ENCODE results near the gene ZFAND6. TPM values are rescaled to one million over a fixed set of nuclear protein-coding genes. Genes with fewer than 3 reads are reported as not detected.

The ZFAND6 gene
- total RNA-seq, 1 donor from 2014 or later = 43.5 TPM

DNA sequence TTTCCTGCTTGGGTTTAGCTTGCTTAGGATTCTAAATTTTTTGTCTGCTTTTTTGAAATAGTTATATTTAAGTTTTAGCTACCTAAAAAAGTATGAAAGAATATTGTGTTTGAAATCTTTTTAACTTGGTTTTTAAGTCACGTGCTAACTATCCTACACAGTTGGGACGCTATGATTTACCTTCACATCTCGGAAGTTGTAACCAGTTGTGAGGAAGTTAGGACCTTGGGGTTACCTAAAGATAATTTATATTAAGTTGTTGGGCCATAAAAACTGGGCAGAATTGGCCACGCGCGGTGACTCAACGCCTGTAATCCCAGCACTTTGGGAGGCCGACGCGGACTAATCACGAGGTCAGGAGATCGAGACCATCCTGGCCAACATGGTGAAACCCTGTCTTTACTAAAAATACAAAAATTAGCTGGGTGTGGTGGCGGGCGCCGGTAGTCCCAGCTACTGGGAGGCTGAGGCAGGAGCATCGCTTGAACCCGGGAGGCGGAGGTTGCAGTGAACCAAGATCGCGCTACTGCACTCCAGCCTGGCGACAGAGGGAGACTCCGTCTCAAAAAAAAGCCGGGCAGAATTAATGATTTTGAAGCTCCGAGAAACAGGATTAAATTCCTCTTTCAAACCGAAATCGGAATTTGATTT, 1.0 kb downstream of the ZFAND6 start:
- Mint-ChIP-seq H3K27ac (peak overlapping the region; percentile 89), H3K4me1 (peaks cover 32% of the 10 kb centered on the region), H3K9me3 (no peaks in the 10 kb centered on the region), H3K27me3 (no peaks in the 10 kb centered on the region), H3K36me3 (ENCODE audit: low read depth) (no peaks in the 10 kb centered on the region), H3K4me3 (peak overlapping the region; percentile 86)
- intact Hi-C loops (cut with micrococcal nuclease) = loop anchor here (1.0 kb wide), 1 partner anchor 12 kb away; no protein-coding TSS in a partner anchor
- peak; percentile 78 for DNase-seq

DNA sequence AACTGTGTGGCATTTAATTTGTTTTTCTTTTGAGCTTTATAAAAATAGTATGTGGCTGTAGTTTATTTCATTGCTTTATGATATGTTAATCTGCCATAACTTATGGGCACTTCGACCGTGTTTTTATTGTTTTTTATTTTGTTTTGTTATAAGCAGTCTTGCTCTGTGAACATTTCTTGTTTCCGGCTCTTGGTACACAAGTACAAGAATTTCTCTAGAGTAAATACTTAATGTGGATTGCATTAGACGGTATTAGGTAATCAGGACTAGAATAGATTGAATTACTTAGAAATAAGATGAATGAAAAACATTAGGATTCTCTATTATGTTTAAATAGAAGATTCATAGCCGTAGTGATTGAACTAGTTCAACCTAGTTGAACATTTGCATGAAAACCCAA, 2.1 kb downstream of the ZFAND6 start:
- H3K27ac Mint-ChIP-seq = peak overlapping the region; percentile 53
- H3K27me3 Mint-ChIP-seq = no peaks in the 10 kb centered on the region
- intact Hi-C loops (cut with micrococcal nuclease) = loop anchor here (1.0 kb wide), 1 partner anchor 11 kb away; no protein-coding TSS in a partner anchor
- H3K4me3 Mint-ChIP-seq = peak overlapping the region; percentile 86
- no peaks in the 10 kb centered on the region for H3K9me3 Mint-ChIP-seq
- H3K36me3 Mint-ChIP-seq (ENCODE audit: low read depth) = no peaks in the 10 kb centered on the region
- peaks cover 27% of the 10 kb centered on the region for H3K4me1 Mint-ChIP-seq
- DNase-seq = no peak

DNA sequence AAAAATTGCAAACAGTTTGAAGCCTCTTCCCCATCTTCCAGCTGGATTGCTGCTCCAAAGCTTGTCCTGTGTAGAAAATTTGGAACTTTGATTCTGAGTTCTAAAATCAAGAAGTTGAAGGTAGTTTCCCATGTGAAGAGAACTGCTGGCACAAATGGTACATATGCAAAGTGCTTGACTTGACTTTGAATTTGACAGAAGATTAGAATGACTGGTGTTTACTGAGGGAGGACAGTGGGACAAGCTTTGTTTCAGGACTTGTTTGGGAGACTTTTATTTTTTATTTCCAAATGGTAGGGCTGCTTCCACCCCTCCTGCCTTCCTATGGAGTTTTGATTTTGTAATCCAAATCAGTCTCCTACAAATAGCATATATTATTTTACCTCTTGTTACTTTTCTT, 7.4 kb downstream of the ZFAND6 start:
- Mint-ChIP-seq H3K27me3 (no peaks in the 10 kb centered on the region), H3K9me3 (no peaks in the 10 kb centered on the region), H3K36me3 (ENCODE audit: low read depth) (peaks cover 2% of the 10 kb centered on the region), H3K4me1 (peaks cover 30% of the 10 kb centered on the region), H3K4me3 (no peak overlapping the region), H3K27ac (no peak overlapping the region)
- DNase-seq = no peak
- intact Hi-C loops (cut with micrococcal nuclease) = no loop called here

DNA sequence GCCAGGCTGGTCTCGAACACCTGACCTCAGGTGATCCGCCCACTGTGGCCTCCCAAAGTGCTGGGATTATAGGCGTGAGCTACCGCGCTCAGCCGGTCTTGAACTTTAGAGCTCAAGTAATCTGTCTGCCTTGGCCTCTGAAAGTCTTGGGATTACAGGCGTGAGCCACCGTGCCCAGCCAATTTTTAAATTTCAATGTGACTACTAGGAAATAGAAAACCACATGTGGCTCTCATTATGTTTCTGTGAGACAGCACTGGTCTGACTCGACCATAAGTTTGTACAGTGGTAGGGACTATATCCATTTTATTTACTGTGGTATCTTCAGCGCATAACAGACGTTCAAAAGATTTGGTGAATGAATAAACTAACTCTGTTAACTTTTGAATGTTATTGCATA, 9.1 kb downstream of the ZFAND6 start:
- H3K4me1 Mint-ChIP-seq = peaks cover 26% of the 10 kb centered on the region

DNA sequence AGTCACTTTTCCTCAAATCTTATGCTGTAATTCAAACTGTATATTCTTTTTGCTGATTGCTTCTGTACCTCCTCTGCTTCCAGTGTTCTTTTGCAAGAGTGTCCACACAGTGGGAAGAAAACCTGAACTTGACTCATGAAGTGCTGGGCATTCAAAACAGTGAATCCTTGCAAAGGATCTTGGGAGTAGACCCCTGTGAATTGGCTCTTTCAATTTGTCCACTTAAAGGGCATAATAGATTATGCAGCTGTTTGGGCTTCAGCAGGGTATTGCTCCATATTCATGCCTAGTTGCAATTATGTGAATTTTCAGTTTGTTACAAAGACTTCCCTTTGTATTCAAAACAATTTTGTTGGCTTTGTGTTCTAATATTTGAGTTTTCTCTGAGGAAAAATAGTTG, 11.4 kb downstream of the ZFAND6 start:
- no peak overlapping the region for H3K27ac Mint-ChIP-seq
- H3K9me3 Mint-ChIP-seq = no peaks in the 10 kb centered on the region
- peaks cover 2% of the 10 kb centered on the region for H3K36me3 Mint-ChIP-seq (ENCODE audit: low read depth)

More for the DNA sequence above, 9.1 kb downstream of the ZFAND6 start:
- Mint-ChIP-seq H3K9me3 (no peaks in the 10 kb centered on the region), H3K27ac (no peak overlapping the region), H3K4me3 (no peak overlapping the region), H3K27me3 (no peaks in the 10 kb centered on the region), H3K36me3 (ENCODE audit: low read depth) (peaks cover 2% of the 10 kb centered on the region)
- no peak for DNase-seq
- intact Hi-C loops (cut with micrococcal nuclease) = no loop called here

DNA sequence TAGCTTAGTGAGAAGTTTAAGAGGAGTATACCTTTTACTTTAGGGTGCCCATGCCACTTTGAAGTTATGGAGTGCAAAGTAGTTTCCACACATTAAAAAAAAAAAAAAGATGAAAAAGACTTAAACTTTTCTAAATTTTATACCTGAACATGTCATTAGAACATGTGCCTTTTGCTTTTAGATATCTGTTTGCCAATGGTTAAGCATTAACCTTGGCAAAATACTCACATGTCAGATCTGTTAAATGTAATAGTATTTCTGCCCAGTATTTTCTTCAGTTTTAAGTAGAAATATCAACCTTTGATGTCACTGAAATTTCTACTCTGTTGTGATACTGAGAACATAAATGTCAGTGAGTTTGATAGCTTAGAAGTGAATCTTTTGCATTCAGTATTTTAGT, 12.2 kb downstream of the ZFAND6 start:
- Mint-ChIP-seq H3K27me3 (no peaks in the 10 kb centered on the region), H3K4me1 (peaks cover 39% of the 10 kb centered on the region), H3K9me3 (no peaks in the 10 kb centered on the region), H3K27ac (no peak overlapping the region), H3K4me3 (peak overlapping the region; percentile 90), H3K36me3 (ENCODE audit: low read depth) (peaks cover 2% of the 10 kb centered on the region)
- intact Hi-C loops (cut with micrococcal nuclease) = loop anchor here (1.0 kb wide), 1 partner anchor 10 kb away; no protein-coding TSS in a partner anchor
- no peak for DNase-seq

More for the DNA sequence above, 11.4 kb downstream of the ZFAND6 start:
- intact Hi-C loops (cut with micrococcal nuclease) = no loop called here
- Mint-ChIP-seq H3K4me1 (peaks cover 34% of the 10 kb centered on the region), H3K27me3 (no peaks in the 10 kb centered on the region), H3K4me3 (no peak overlapping the region)
- no peak for DNase-seq

DNA sequence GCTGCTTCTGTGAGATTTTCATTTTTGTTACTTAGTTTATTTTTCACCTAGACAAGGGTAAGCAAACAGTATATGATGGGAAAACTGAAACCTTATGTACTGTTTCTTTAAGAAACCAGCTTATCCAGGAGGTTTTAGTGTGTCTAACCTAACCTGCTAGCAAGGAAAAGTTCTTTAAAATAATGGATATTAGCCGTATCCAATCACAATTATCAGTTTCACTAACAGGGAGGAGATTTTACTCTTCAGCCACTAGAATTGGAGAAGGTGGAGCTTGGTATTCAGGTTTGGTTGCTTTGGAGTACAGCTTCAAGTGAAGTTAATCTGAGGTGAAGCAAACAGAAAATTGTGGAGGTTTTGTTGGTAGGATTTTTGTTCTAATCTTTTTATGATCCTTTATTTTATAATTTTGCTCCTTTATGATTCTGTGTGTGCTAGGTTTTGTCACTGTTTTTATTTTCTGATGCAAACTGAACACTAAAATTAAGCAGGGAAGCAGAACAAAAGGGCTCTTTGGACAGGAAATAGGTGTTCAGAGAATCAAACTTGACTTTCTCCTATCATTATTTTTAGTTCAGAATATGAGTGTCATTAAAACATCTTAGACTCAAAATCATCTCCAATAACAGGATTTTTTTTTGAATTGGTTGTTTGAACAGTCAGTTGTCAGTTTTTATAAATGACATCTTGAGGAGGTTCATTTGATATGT, 13.0 kb downstream of the ZFAND6 start:
- H3K9me3 Mint-ChIP-seq = no peaks in the 10 kb centered on the region
- intact Hi-C loops (cut with micrococcal nuclease) = loop anchor here (1.0 kb wide), 1 partner anchor 11 kb away; no protein-coding TSS in a partner anchor
- H3K27ac Mint-ChIP-seq = peak overlapping the region; percentile 1
- peaks cover 1% of the 10 kb centered on the region for H3K36me3 Mint-ChIP-seq (ENCODE audit: low read depth)
- H3K4me1 Mint-ChIP-seq = peaks cover 34% of the 10 kb centered on the region
- peak; percentile 81 for DNase-seq
- no peaks in the 10 kb centered on the region for H3K27me3 Mint-ChIP-seq
- H3K4me3 Mint-ChIP-seq = peak overlapping the region; percentile 90

DNA sequence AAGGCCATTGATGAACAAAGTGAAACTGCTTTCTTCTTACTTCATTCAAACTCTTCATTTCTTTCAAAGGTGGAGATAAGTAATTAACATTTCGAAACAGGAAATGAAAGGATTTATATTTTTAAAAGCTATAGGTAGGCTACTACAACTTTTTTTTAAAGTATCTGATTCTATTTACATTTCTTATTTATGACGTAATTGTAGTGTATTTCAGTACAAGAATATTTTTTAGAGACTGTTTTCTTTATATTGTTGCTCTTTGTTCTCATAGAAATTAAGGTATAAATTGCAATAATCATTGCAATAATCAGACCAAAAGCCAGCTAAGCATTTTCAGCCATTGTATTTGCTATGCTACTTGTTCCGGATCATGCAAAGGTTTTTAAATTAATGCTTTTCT, 13.7 kb downstream of the ZFAND6 start:
- peaks cover 4% of the 10 kb centered on the region for H3K36me3 Mint-ChIP-seq (ENCODE audit: low read depth)
- H3K4me1 Mint-ChIP-seq = peaks cover 34% of the 10 kb centered on the region
- H3K27me3 Mint-ChIP-seq = no peaks in the 10 kb centered on the region
- H3K27ac Mint-ChIP-seq = no peak overlapping the region
- no peaks in the 10 kb centered on the region for H3K9me3 Mint-ChIP-seq
- intact Hi-C loops (cut with micrococcal nuclease) = no loop called here
- no peak for DNase-seq
- peak overlapping the region; percentile 44 for H3K4me3 Mint-ChIP-seq

DNA sequence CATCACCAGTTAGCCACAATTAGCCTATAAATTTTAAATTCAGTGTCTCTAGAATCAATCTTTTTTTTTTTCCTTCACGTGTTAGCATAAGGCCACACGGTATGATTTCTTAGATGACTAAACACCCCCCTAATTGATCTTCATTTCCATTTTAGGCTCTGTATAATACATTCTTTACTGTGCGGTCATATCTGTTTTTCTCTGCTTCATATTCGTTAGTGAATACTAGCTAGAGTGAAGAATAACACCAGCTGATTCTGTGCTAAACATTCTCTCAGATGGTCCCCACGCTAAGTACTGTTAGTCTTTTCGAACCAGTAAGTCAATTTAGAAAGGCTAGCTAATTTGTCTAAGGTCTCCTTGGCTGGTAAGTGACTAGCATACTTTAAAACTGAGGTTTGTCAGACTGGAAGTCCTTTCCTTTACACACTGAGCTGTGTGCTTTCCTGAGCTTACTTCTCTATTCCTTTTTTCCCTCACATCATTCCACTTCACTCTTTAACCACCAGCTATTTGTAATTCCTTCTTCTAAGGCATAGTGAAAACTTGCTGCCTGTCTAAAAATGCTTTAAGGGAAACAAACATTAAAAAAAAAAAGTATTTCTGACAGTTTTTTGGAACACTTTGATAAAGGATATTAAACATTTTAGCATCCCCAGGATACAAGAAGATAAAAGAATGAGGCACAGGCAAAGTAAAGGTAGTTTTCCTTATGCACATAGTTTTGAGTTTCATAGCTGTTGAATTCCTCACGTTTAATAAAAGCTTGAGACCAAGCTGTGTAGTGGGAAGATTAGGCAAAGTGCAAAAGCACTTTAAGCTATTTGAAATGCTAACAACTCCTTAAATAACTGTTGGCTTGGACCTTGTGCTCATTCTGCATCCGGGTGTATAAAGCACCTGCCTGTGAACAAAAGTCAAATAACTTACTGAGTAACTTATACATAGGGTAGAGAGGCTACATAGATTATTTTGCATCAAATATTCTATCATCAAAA, 17.1 kb downstream of the ZFAND6 start:
- H3K9me3 Mint-ChIP-seq = no peaks in the 10 kb centered on the region
- peaks cover 20% of the 10 kb centered on the region for H3K4me1 Mint-ChIP-seq
- DNase-seq = no peak
- H3K27me3 Mint-ChIP-seq = no peaks in the 10 kb centered on the region
- no peak overlapping the region for H3K27ac Mint-ChIP-seq
- no peak overlapping the region for H3K4me3 Mint-ChIP-seq
- H3K36me3 Mint-ChIP-seq (ENCODE audit: low read depth) = peaks cover 10% of the 10 kb centered on the region
- intact Hi-C loops (cut with micrococcal nuclease) = no loop called here

DNA sequence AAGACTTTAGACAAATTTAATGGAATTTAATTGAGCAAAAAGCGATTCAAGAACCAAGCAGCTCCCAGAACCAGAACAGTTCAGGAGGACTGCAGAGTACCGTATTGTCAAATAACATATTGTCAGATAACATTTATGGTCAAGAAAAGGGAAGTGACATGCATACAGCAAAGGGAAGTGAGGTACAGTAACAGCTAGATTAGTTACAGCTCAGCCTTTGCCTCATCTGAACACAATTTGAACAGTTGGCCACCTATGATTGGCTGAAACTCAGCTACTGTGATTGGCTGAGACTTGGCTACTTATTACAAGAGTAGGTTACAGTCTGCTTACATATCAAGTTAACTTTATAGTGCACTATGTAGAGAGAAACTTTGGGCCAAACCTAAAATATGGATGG, 21.9 kb downstream of the ZFAND6 start:
- H3K4me1 Mint-ChIP-seq = peaks cover 5% of the 10 kb centered on the region
- DNase-seq = no peak
- intact Hi-C loops (cut with micrococcal nuclease) = no loop called here
- no peaks in the 10 kb centered on the region for H3K27me3 Mint-ChIP-seq
- H3K9me3 Mint-ChIP-seq = no peaks in the 10 kb centered on the region
- H3K27ac Mint-ChIP-seq = no peak overlapping the region
- peaks cover 10% of the 10 kb centered on the region for H3K36me3 Mint-ChIP-seq (ENCODE audit: low read depth)
- H3K4me3 Mint-ChIP-seq = no peak overlapping the region

DNA sequence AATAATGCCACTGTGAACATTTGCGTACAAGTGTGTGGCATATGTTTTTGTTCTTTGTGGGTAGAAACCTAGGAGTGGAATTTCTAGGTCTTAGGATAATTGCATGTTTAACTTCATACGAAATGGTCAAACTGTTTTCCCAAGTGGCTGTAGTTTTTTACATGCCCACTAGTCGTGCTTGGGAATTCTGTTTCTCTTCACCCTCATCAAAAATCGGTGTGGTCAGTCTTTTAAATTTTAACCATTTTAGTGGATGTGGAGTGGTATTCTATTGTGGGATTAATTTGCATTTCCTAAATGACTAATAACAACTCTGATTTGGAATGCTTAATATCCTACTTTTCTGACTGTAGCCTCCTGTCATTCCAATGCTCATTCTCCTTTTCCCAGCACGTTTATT, 27.6 kb downstream of the ZFAND6 start:
- DNase-seq = no peak
- H3K4me1 Mint-ChIP-seq = peaks cover 10% of the 10 kb centered on the region
- H3K36me3 Mint-ChIP-seq (ENCODE audit: low read depth) = peaks cover 10% of the 10 kb centered on the region
- H3K4me3 Mint-ChIP-seq = no peak overlapping the region
- intact Hi-C loops (cut with micrococcal nuclease) = no loop called here
- H3K9me3 Mint-ChIP-seq = no peaks in the 10 kb centered on the region
- H3K27me3 Mint-ChIP-seq = no peaks in the 10 kb centered on the region
- H3K27ac Mint-ChIP-seq = no peak overlapping the region

DNA sequence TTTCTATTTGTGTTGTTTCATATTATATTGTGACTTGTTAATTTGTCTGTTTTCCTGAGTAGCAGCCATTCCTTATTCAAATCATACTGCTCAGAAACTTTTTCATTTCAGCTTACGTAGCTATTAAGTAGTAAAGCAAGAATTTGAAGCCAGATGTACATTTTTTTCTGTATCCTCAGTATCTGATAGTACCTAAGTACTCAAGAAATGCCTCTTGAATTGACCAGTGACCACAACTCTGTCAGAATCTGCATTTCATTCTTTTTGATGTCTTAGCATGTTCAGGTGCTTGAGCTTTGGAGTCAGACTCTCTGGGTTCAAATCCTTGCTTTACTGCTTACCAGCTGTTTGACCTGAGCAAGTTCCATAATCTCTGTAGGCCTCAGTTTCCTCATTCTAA, 30.6 kb downstream of the ZFAND6 start:
- intact Hi-C loops (cut with micrococcal nuclease) = no loop called here
- Mint-ChIP-seq H3K4me3 (no peak overlapping the region), H3K27me3 (no peaks in the 10 kb centered on the region), H3K4me1 (peaks cover 15% of the 10 kb centered on the region), H3K27ac (no peak overlapping the region), H3K9me3 (no peaks in the 10 kb centered on the region), H3K36me3 (ENCODE audit: low read depth) (peaks cover 10% of the 10 kb centered on the region)
- DNase-seq = no peak

DNA sequence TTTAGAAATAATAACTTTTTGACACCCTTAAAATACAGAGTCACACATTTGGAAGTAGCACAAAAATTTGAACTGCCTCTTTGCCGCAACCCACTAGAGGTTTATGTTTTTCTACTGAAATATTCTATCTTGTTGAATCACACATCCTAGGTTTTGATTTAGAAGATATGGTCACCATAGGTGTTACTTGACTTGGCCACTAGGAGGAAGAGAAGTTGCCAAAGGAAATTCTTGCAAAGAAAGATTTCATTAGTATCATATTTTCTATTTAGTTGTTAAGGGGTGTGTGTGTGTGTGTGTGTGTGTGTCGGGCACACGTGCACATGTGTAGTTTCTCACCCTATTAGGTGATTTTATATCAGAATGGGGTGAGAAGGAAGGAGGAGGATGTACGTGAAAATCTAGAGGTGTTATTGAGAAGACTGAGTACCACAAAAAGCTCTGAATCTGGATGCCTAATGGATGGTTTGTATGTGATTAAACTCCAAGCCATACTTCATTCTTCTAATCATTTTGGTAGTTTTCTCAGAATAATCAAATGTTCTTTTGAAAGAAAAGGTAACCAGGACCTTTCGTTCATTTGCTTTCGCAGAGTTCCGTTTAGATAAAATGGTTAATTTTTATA, 31.5 kb downstream of the ZFAND6 start:
- Mint-ChIP-seq H3K9me3 (no peaks in the 10 kb centered on the region), H3K36me3 (ENCODE audit: low read depth) (peaks cover 10% of the 10 kb centered on the region), H3K4me3 (no peak overlapping the region), H3K27me3 (no peaks in the 10 kb centered on the region), H3K27ac (no peak overlapping the region), H3K4me1 (peaks cover 15% of the 10 kb centered on the region)
- DNase-seq = no peak
- intact Hi-C loops (cut with micrococcal nuclease) = no loop called here
